Liver (tissue), 9 donors: ENCODE results near the gene PTPRH. TPM values are rescaled to one million over a fixed set of nuclear protein-coding genes. Genes with fewer than 3 reads are reported as not detected.

ENCODE experiments used
- DNase-seq: peaks from one replicate; pipeline ENCODE4 v3.0.0-alpha.2; 2017; ENCODE audit warnings: low spot score
- H3K27ac ChIP-seq, 2 donors: one replicate each; pipeline ENCODE4 v1.7.0; 2013; ENCODE audit warnings: inconsistent platforms in 2 of 2, low read length in 2 of 2, control low read depth in 1 of 2, low read depth in 1 of 2, mild to moderate bottlenecking in 1 of 2
- H3K27me3 ChIP-seq, 4 donors: one replicate each; pipeline versions ENCODE4 v1.6.1 to v1.7.0; 2013; ENCODE audit warnings: low read length in 3 of 4, inconsistent platforms in 1 of 4, mild to moderate bottlenecking in 1 of 4, moderate library complexity in 1 of 4; ENCODE audit not compliant: control insufficient read depth in 4 of 4, insufficient read depth in 4 of 4
- H3K36me3 ChIP-seq, 4 donors: one replicate each; pipeline versions ENCODE4 v1.6.1 to v1.7.0; 2013; ENCODE audit warnings: low read length in 3 of 4, mild to moderate bottlenecking in 3 of 4, low read depth in 1 of 4, moderate library complexity in 1 of 4; ENCODE audit not compliant: control insufficient read depth in 4 of 4, insufficient read depth in 3 of 4
- H3K4me1 ChIP-seq, 4 donors: one replicate each; pipeline versions ENCODE4 v1.6.1 to v1.7.0; 2013; ENCODE audit warnings: low read length in 3 of 4, mild to moderate bottlenecking in 3 of 4, moderate library complexity in 1 of 4; ENCODE audit not compliant: control insufficient read depth in 4 of 4, insufficient read depth in 4 of 4
- H3K4me3 ChIP-seq, 3 donors: one replicate each; pipeline versions ENCODE4 v1.6.1 to v1.7.0; 2013; ENCODE audit warnings: low read length in 3 of 3, control low read depth in 1 of 3, low read depth in 1 of 3, mild to moderate bottlenecking in 1 of 3
- H3K9ac ChIP-seq, 2 donors: one replicate each; pipeline ENCODE4 v1.7.0; 2013; ENCODE audit warnings: low read length in 2 of 2, mild to moderate bottlenecking in 2 of 2, moderate library complexity in 2 of 2, control low read depth in 1 of 2, low read depth in 1 of 2
- H3K9me3 ChIP-seq, 4 donors: one replicate each; pipeline versions ENCODE4 v1.6.1 to v1.7.0; 2013; ENCODE audit warnings: low read length in 3 of 4; ENCODE audit not compliant: control insufficient read depth in 4 of 4
- ATF3 ChIP-seq: IDR thresholded peaks from 2 replicates; pipeline ENCODE4 v1.6.1; 2016; ENCODE audit warnings: antibody characterized with exemption
- CTCF ChIP-seq: fragments of 150-350 bp; IDR thresholded peaks from 2 replicates; pipeline ENCODE4 v1.5.1; 2017; ENCODE audit warnings: improper control_type of control experiment, low read depth, low read length; ENCODE audit not compliant: missing input control
- EGR1 ChIP-seq, 2 donors: IDR thresholded peaks; 2 replicates each; pipeline ENCODE4 v1.6.1; 2016 to 2018; ENCODE audit warnings: antibody characterized with exemption in 2 of 2, low read depth in 2 of 2
- FOXA1 ChIP-seq: IDR thresholded peaks from 2 replicates; pipeline ENCODE4 v1.6.1; 2016; ENCODE audit warnings: antibody characterized with exemption
- FOXA2 ChIP-seq: IDR thresholded peaks from 2 replicates; pipeline ENCODE4 v1.6.1; 2016; ENCODE audit warnings: antibody characterized with exemption
- HNF4G ChIP-seq: IDR thresholded peaks from 2 replicates; pipeline ENCODE4 v1.6.1; 2016; ENCODE audit warnings: antibody characterized with exemption
- NR2F2 ChIP-seq: IDR thresholded peaks from 2 replicates; pipeline ENCODE4 v1.6.1; 2016; ENCODE audit warnings: antibody characterized with exemption
- RAD21 ChIP-seq, 2 donors: IDR thresholded peaks; 2 replicates each; pipeline ENCODE4 v1.6.1; 2016; ENCODE audit warnings: antibody characterized with exemption in 2 of 2, mild to moderate bottlenecking in 2 of 2
- RXRA ChIP-seq, 2 donors: IDR thresholded peaks; 2 replicates each; pipeline ENCODE4 v1.6.1; 2017 to 2018; ENCODE audit warnings: antibody characterized with exemption in 2 of 2, mild to moderate bottlenecking in 1 of 2
- TAF1 ChIP-seq: conservative IDR thresholded peaks from 2 replicates; pipeline ENCODE4 v1.6.1; 2016; ENCODE audit warnings: antibody characterized with exemption, mild to moderate bottlenecking
- YY1 ChIP-seq: IDR thresholded peaks from 2 replicates; pipeline ENCODE4 v1.6.1; 2016; ENCODE audit warnings: antibody characterized with exemption, mild to moderate bottlenecking
- WGBS: extraction: QIAGEN DNeasy Blood & Tissue Kit; methylation state at CpG from one replicate; pipeline ENCODE4 v1.1.7; 2013; 5-methylcytosine and 5-hydroxymethylcytosine counted together
- polyA plus RNA-seq, 2 donors: library from polyadenylated mRNA; stranded (reverse) in 1 of 2; unstranded in 1 of 2; fragments of 200-250 nt in 1 of 2; fragments of >200 nt in 1 of 2; fragmentation: Nextera tagmentation in 1 of 2; extraction: Ambion mirVana in 1 of 2; gene quantifications; one replicate each; pipeline versions ENCODE4 v1.2.1 to v1.2.3, GENCODE V29; 2013 to 2015
- total RNA-seq, 2 donors: library from RNA; depleted of rRNA; stranded (reverse); fragments of >200 nt; gene quantifications; one replicate each; pipeline ENCODE4 v1.2.3, GENCODE V29; 2014
- TF ChIP-seq, protein P1 (sequence below): IDR thresholded peaks from 2 replicates; pipeline ENCODE4 v1.6.1; 2016; ENCODE audit warnings: antibody characterized with exemption
- TF ChIP-seq, protein P2 (sequence below): IDR thresholded peaks from 2 replicates; pipeline ENCODE4 v1.6.1; 2016; ENCODE audit warnings: antibody characterized with exemption
- donor health status: healthy.
- donor health status: healthy.
- donor health status: healthy.
- donor health status: healthy.
- donor health status: healthy.

The PTPRH gene
- total and polyA plus RNA-seq, 4 donors, result 3.1 to 20.4 (median 11.4) TPM

DNA sequence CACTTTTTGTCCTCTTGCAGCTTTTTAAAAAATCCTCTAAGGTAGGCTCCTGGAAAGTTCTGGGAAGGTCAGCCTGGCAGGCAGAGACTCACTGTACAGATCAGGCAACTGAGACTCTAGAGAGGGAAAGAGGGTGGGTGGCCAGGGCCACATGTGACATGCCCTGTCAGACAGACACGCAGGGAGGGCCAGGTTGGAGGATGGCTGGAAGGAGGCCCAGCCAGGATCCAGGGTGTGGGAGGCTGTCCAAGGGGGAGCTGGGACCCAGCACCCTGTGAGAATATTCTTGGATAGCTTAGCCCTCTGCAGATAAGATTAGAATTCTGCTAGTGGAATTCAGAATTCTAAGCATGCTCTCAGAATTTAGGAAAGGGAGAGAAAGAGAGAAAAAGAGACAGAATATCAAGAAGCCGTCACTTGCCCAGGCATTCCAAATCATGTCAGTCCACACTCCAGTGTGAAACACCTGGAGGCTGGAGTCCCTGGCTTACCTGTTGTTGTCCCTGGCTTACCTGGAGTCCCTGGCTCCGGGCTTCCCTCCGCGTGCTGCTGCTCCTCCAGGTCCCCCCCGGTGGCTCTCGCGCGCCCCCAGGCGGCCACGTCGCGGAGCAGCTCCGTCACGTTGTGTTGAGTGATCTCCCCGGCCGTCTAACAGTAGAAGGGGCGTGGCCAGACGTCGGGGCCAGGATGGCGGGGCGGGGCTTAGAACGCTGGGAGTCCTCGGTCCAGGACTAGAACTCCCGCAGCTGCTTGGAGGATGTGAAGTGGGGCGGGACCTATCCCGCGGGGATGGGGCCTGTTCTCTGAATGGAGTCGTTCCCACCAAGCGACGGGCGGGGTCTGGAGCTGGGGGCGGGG lies 48.9 kb downstream of the PTPRH start:
- Histone ChIP-seq H3K4me3 (no peak overlapping the region), H3K36me3 (no peaks in the 10 kb centered on the region), H3K27ac (no peak overlapping the region), H3K9me3 (no peaks in the 10 kb centered on the region), H3K4me1 (no peaks in the 10 kb centered on the region), H3K27me3 (peaks cover 3 to 4% (median 3%) of the 10 kb centered on the region in 4 donors), H3K9ac (no peak overlapping the region)
- WGBS, result 6% methylated on average over 33 of the region's 33 CpGs
- peak; percentile 89 for DNase-seq
- TF ChIP-seq NR2F2, result no peak
- TF ChIP-seq FOXA1, result no peak
- TF ChIP-seq TAF1, result no peak
- TF ChIP-seq, protein P1, sequence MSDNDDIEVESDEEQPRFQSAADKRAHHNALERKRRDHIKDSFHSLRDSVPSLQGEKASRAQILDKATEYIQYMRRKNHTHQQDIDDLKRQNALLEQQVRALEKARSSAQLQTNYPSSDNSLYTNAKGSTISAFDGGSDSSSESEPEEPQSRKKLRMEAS, result no peak
- TF ChIP-seq RAD21 (IDR thresholded peaks at IDR 0.05), result peak; percentile 63 to 82
- peak; percentile 71 for TF ChIP-seq CTCF
- no peak for TF ChIP-seq YY1

GRCh38 chr19:55158848-55159749 lies 50.2 kb downstream of the PTPRH start:
- Histone ChIP-seq H3K4me1 (no peaks in the 10 kb centered on the region), H3K36me3 (no peaks in the 10 kb centered on the region), H3K27me3 (peaks cover 3 to 4% (median 3%) of the 10 kb centered on the region in 4 donors), H3K27ac (no peak overlapping the region), H3K9ac (no peak overlapping the region), H3K9me3 (no peaks in the 10 kb centered on the region), H3K4me3 (no peak overlapping the region)
- DNase-seq, result peak; percentile 54
- TF ChIP-seq HNF4G (no peak), NR2F2 (no peak), ATF3 (no peak), FOXA2 (no peak), FOXA1 (no peak), YY1 (no peak), RXRA (IDR thresholded peaks at IDR 0.05) (no peak), EGR1 (IDR thresholded peaks at IDR 0.05; ENCODE audit: low read depth in 2 of 2) (no peak), CTCF (no peak)
- TF ChIP-seq, protein P2, sequence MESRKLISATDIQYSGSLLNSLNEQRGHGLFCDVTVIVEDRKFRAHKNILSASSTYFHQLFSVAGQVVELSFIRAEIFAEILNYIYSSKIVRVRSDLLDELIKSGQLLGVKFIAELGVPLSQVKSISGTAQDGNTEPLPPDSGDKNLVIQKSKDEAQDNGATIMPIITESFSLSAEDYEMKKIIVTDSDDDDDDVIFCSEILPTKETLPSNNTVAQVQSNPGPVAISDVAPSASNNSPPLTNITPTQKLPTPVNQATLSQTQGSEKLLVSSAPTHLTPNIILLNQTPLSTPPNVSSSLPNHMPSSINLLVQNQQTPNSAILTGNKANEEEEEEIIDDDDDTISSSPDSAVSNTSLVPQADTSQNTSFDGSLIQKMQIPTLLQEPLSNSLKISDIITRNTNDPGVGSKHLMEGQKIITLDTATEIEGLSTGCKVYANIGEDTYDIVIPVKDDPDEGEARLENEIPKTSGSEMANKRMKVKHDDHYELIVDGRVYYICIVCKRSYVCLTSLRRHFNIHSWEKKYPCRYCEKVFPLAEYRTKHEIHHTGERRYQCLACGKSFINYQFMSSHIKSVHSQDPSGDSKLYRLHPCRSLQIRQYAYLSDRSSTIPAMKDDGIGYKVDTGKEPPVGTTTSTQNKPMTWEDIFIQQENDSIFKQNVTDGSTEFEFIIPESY, result no peak
- 76% methylated on average over 18 of the region's 18 CpGs for WGBS
